Pancreas (tissue), 10 donors: Measurements from ENCODE around the gene FAM228A. TPM values are rescaled to one million over a fixed set of nuclear protein-coding genes. Genes with fewer than 3 reads are reported as not detected.
"Not testable (repeated sequence)": the region's sequence is repeated elsewhere in the genome, so short reads cannot be mapped to it uniquely, and the experiment has no call there.

ENCODE experiments used
- ATAC-seq, 4 donors: fragments of 200-7000 bp; cut with Tn5 transposase; one replicate each; pipeline versions ENCODE4 v1.8.0 to v1.9.1; 2020; ENCODE audit warnings: mild to moderate bottlenecking in 4 of 4, moderate library complexity in 4 of 4
- DNase-seq, 6 donors: peaks; one replicate each; pipeline ENCODE4 v3.0.0-alpha.2; 2020
- FAIRE-seq: peaks from 2 replicates; lab custom pipeline; 2012; peaks lifted over from hg19 to GRCh38; lab: Jason Lieb, UNC
- H3K27ac ChIP-seq, 4 donors: fragments of 200-600 bp; sonication (generic); 1 replicate in 3 of 4; 2 replicates in 1 of 4; pipeline versions ENCODE4 v1.5.0 to v1.8.0; 2020
- H3K27me3 ChIP-seq, 4 donors: fragments of 200-600 bp; one replicate each; pipeline ENCODE4 v1.8.0; 2021
- H3K36me3 ChIP-seq, 3 donors: fragments of 200-600 bp; sonication (generic) in 1 of 3; one replicate each; pipeline versions ENCODE4 v1.5.0 to v1.8.0; 2020 to 2021
- H3K4me1 ChIP-seq, 3 donors: fragments of 200-600 bp; one replicate each; pipeline ENCODE4 v1.8.0; 2021
- H3K4me3 ChIP-seq, 4 donors: fragments of 200-600 bp; sonication (generic) in 2 of 4; one replicate each; pipeline versions ENCODE4 v1.5.0 to v1.8.0; 2020 to 2021
- H3K9me3 ChIP-seq, 4 donors: fragments of 200-600 bp; one replicate each; pipeline ENCODE4 v1.8.0; 2021
- WGBS, 2 donors: extraction: QIAGEN DNeasy Blood & Tissue Kit; methylation state at CpG; one replicate each; pipeline ENCODE4 v1.1.7; 2013; 5-methylcytosine and 5-hydroxymethylcytosine counted together
- intact Hi-C, 3 donors: fragments of 100-400 bp; cut with DNase I; formaldehyde crosslinking; loops; one replicate each; pipeline versions ENCODE4 v1.11.1 to v1.14.2; 2022
- polyA plus RNA-seq, 2 donors: library from polyadenylated mRNA; stranded (reverse); fragments of 200-250 nt; gene quantifications; one replicate each; pipeline ENCODE4 v1.2.3, GENCODE V29; 2013
- total RNA-seq, 6 donors: library from RNA; stranded (reverse); fragmentation: NEBNext Ultra II Directional in 4 of 6; extraction: Animal tissue kit (Norgen Biotek cat#: 25700) in 4 of 6; gene quantifications; one replicate each; pipeline versions ENCODE4 v1.2.1 to v1.2.4, GENCODE V29; 2021 to 2023
- TF ChIP-seq, protein P1 (sequence below), 4 donors: fragments of 200-600 bp; sonication (generic) in 3 of 4; IDR thresholded peaks; one replicate each; pipeline versions ENCODE4 v1.5.0 to v1.8.0; 2021; ENCODE audit warnings: antibody characterized with exemption in 4 of 4
- donor health status: healthy with polysubstance abuse.
- donor health status: DM: no; HTN: no; CAD: no; lungs with moderate emphysema.
- donor health status: DM: no; HTN: no; CAD: no.
- donor health status: control.
- donor health status: control.
- donor health status: Bipolar disorder and iron deficiency.
- donor health status: DM: yes; HTN: yes; CAD: no.
- donor health status: DM: no; HTN: no; CAD: no.
- donor health status: DM: no; HTN: no; CAD: no.
- donor health status: DM: yes; HTN: yes; CAD: no.

Gene FAM228A
- total RNA-seq = under 1 TPM in 5 of 6 donors, not detected in 1; 0.19 to 0.47 (median 0.32) TPM
- under 1 TPM; 0.34 to 0.56 TPM for polyA plus RNA-seq

DNA sequence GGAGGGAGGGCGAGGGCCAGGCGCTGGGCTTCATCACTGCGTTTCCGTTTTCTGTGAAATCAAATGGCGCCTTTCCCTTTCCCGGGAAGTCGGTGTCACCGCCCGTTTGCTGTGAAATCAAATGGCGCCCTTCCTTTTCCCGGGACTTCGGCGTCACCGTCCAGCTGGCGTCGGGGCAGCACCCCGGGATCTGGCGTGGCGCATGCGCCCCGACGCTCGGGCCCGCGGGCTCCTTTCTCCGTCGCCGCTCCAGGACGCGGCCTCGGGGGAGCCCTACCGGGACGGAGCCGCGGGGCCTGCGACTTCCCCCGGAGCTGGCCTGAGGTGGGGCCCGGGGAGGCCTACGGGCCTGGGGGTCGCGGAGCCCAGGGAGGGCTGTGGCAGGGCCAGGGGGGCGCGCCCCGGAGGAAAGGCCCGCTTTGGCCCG, at the start of gene FAM228A:
FAM228A (plus strand) TSS at position 203 of the 427 bp plus-strand sequence. CDS start 428 bp downstream, outside the sequence.
- Histone ChIP-seq H3K9me3 (no peaks in the 10 kb centered on the region), H3K4me3 (no peak within 1 kb of the TSS), H3K27me3 (no peaks in the 10 kb centered on the region), H3K27ac (no peak within 1 kb of the TSS), H3K36me3 (no peaks in the 10 kb centered on the region), H3K4me1 (no peaks in the 10 kb centered on the region)
- 22 to 26% methylated on average over 44 to 46 of the region's 46 CpGs for WGBS, 2 donors
- TF ChIP-seq, protein P1, sequence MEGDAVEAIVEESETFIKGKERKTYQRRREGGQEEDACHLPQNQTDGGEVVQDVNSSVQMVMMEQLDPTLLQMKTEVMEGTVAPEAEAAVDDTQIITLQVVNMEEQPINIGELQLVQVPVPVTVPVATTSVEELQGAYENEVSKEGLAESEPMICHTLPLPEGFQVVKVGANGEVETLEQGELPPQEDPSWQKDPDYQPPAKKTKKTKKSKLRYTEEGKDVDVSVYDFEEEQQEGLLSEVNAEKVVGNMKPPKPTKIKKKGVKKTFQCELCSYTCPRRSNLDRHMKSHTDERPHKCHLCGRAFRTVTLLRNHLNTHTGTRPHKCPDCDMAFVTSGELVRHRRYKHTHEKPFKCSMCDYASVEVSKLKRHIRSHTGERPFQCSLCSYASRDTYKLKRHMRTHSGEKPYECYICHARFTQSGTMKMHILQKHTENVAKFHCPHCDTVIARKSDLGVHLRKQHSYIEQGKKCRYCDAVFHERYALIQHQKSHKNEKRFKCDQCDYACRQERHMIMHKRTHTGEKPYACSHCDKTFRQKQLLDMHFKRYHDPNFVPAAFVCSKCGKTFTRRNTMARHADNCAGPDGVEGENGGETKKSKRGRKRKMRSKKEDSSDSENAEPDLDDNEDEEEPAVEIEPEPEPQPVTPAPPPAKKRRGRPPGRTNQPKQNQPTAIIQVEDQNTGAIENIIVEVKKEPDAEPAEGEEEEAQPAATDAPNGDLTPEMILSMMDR (IDR thresholded peaks at IDR 0.05) = no peak
- ATAC-seq (peak in 1 of 4 donors; percentile 28), FAIRE-seq (no peak), DNase-seq (no peak)
- intact Hi-C loops = no loop called here

DNA sequence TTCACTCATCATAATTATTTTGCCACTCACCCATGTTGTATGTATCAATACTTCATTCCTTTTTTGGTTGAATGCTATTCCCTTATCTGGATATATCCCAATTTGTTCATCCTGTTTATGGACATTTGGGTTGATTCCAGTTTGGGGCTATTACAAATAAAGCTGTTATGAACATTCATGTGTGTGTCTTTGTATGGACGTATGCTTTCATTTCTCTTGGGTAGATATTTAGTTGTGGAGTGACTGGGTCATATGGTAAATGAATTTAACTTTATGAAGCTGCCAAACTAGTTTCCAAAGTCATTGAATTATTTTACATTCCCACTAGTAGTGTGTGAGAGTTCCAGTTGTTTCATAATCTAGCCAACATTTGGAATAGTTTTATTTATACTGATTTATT, 48.9 kb upstream of the FAM228A start:
- TF ChIP-seq, protein P1 (IDR thresholded peaks at IDR 0.05) = no peak
- intact Hi-C loops = no loop called here
- FAIRE-seq (no peak), DNase-seq (no peak), ATAC-seq (no peak)
- H3K27ac ChIP-seq = no peak overlapping the region
- H3K27me3 ChIP-seq = no peaks in the 10 kb centered on the region
- H3K36me3 ChIP-seq = no peaks in the 10 kb centered on the region
- H3K9me3 ChIP-seq = no peaks in the 10 kb centered on the region
- 53 to 54% methylated on average over 1 of the region's 1 CpG for WGBS, 2 donors
- no peak overlapping the region for H3K4me3 ChIP-seq
- peaks cover 0 to 10% (median 5%) of the 10 kb centered on the region in 3 donors for H3K4me1 ChIP-seq

DNA sequence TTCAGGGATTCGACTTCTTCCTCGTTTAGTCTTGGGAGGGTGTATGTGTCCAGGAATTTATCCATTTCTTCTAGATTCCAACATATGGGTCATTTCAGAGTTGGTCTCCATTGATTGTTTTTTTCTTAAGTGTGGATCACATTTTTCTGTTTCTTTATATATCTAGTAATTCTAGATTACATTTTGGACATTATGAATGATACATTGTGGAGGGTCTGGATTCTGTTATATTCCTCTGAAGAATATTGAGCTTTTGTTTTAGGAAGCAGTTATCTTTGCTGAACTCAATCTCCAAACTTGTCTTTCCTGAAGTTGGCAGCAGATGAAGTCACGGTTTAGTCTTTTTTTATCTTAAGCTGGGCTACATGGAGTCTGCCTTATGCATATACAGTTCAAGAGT, 42.3 kb upstream of the FAM228A start:
- 94 to 97% methylated on average over 3 of the region's 3 CpGs for WGBS, 2 donors
- Histone ChIP-seq H3K4me3 (no peak overlapping the region), H3K4me1 (no peaks in the 10 kb centered on the region), H3K27ac (no peak overlapping the region), H3K36me3 (no peaks in the 10 kb centered on the region), H3K9me3 (no peaks in the 10 kb centered on the region), H3K27me3 (no peaks in the 10 kb centered on the region)
- ATAC-seq (no peak), DNase-seq (no peak), FAIRE-seq (no peak)
- intact Hi-C loops = no loop called here
- TF ChIP-seq, protein P1 (IDR thresholded peaks at IDR 0.05) = no peak

DNA sequence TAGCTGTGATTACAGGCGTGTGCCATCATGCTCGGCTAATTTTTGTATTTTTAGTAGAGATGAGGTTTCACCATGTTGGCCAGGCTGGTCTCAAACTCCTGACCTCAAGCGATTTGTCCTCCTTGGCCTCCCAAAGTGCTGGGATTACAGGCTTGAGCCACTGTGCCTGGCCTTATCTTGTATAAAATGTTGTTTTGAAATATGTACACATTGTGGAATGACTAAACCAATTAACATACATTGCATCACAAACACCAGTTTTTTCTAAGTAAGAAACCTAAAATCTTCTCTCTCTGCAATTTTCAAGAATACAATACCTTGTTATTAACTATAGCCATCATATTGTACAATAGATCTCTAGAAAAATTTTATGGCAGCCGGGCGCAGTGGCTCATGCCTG, 34.5 kb upstream of the FAM228A start:
- H3K9me3 ChIP-seq, ATAC-seq, H3K4me3 ChIP-seq, FAIRE-seq, H3K4me1 ChIP-seq, H3K27ac ChIP-seq, intact Hi-C loops, DNase-seq, H3K36me3 ChIP-seq, H3K27me3 ChIP-seq: not testable (repeated sequence)
- WGBS, 2 donors = 87 to 91% methylated on average over 5 of the region's 5 CpGs

DNA sequence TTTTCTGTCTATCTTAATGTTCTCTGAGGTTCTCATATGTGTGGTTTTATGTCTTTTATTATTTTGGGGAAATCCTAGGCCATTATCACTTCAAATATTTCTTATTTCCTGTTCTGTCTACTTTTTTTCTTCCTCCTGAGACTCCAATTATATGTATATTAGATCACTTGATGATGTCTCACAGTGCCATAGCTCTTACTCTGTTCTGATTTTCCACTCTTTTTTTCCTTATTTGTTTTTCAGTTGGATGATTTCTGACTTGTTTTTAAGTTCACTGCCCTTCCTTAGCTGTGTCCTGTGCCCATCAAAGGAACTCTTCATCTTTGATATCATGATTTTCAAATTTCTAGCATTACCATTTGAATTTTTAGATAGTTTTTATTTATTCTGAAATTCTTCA, 27.5 kb upstream of the FAM228A start:
- TF ChIP-seq, protein P1 (IDR thresholded peaks at IDR 0.05) = no peak
- Histone ChIP-seq H3K4me3 (no peak overlapping the region), H3K36me3 (peaks cover 0 to 4% (median 0%) of the 10 kb centered on the region in 3 donors), H3K4me1 (no peaks in the 10 kb centered on the region), H3K9me3 (no peaks in the 10 kb centered on the region), H3K27ac (no peak overlapping the region), H3K27me3 (no peaks in the 10 kb centered on the region)
- no peak for DNase-seq
- intact Hi-C loops = no loop called here
- FAIRE-seq = no peak
- no peak for ATAC-seq
